Ishikawa (cell line): ENCODE measurements around the gene PDE6A.

ENCODE experiments used
- CEBPB ChIP-seq: IDR thresholded peaks from 2 replicates; pipeline ENCODE4 v1.6.1; 2012
- CREB1 ChIP-seq: IDR thresholded peaks from 2 replicates; pipeline ENCODE4 v1.6.1; 2012; ENCODE audit warnings: low read depth
- EGR1 ChIP-seq: IDR thresholded peaks from 2 replicates; pipeline ENCODE4 v1.6.1; 2012
- EP300 ChIP-seq: IDR thresholded peaks from 2 replicates; pipeline ENCODE4 v1.6.1; 2012; ENCODE audit warnings: borderline replicate concordance
- FOXM1 ChIP-seq: IDR thresholded peaks from 2 replicates; pipeline ENCODE4 v1.6.1; 2012; ENCODE audit warnings: low read depth, borderline replicate concordance
- MAX ChIP-seq: IDR thresholded peaks from 2 replicates; pipeline ENCODE4 v1.6.1; 2012
- NFIC ChIP-seq: IDR thresholded peaks from 2 replicates; pipeline ENCODE4 v1.6.1; 2012
- RAD21 ChIP-seq: IDR thresholded peaks from 2 replicates; pipeline ENCODE4 v1.6.1; 2012; ENCODE audit warnings: low read depth
- REST ChIP-seq: IDR thresholded peaks from 2 replicates; pipeline ENCODE4 v1.6.1; 2012; ENCODE audit warnings: low read depth, mild to moderate bottlenecking
- TAF1 ChIP-seq: IDR thresholded peaks from 2 replicates; pipeline ENCODE4 v1.6.1; 2012; ENCODE audit warnings: low read depth, mild to moderate bottlenecking
- TCF12 ChIP-seq: IDR thresholded peaks from 2 replicates; pipeline ENCODE4 v1.6.1; 2012; ENCODE audit warnings: low read depth
- TEAD4 ChIP-seq: IDR thresholded peaks from 2 replicates; pipeline ENCODE4 v1.6.1; 2012
- USF1 ChIP-seq: IDR thresholded peaks from 2 replicates; pipeline ENCODE4 v1.6.1; 2012
- YY1 ChIP-seq: IDR thresholded peaks from 2 replicates; pipeline ENCODE4 v1.6.1; 2012; ENCODE audit warnings: low read depth
- ZBTB7A ChIP-seq: IDR thresholded peaks from 2 replicates; pipeline ENCODE4 v1.6.1; 2012; ENCODE audit warnings: low read depth

PDE6A gene

GRCh38 chr5:149930749-149931574 lies 13.6 kb downstream of the PDE6A start:
- TF ChIP-seq EGR1 = no peak
- no peak for TF ChIP-seq CEBPB
- TF ChIP-seq NFIC = no peak
- TF ChIP-seq RAD21 = no peak
- TF ChIP-seq ZBTB7A = no peak
- no peak for TF ChIP-seq USF1
- no peak for TF ChIP-seq CREB1
- TF ChIP-seq TAF1 = no peak
- TF ChIP-seq FOXM1 = no peak
- no peak for TF ChIP-seq TEAD4
- no peak for TF ChIP-seq YY1
- no peak for TF ChIP-seq TCF12
- TF ChIP-seq EP300 = no peak

- TF ChIP-seq FOXM1 (no peak), TCF12 (no peak), RAD21 (no peak), EGR1 (no peak), NFIC (no peak), EP300 (no peak), MAX (no peak), CREB1 (no peak)
Observed at GRCh38 chr5:149930043-149930748, 14.4 kb downstream of the PDE6A start.

- TF ChIP-seq TEAD4 (no peak), ZBTB7A (no peak), EGR1 (no peak), TAF1 (no peak), RAD21 (no peak), YY1 (no peak), CREB1 (no peak), MAX (no peak), NFIC (no peak), EP300 (no peak), REST (no peak), CEBPB (no peak), USF1 (no peak), TCF12 (no peak), FOXM1 (no peak)
Observed at GRCh38 chr5:149924486-149924885, 20.1 kb downstream of the PDE6A start.

- no peak for TF ChIP-seq FOXM1
- TF ChIP-seq ZBTB7A = no peak
- no peak for TF ChIP-seq NFIC
- no peak for TF ChIP-seq MAX
- TF ChIP-seq CREB1 = no peak
- TF ChIP-seq RAD21 = no peak
- TF ChIP-seq EGR1 = no peak
- no peak for TF ChIP-seq REST
- TF ChIP-seq USF1 = no peak
- TF ChIP-seq TEAD4 = no peak
- no peak for TF ChIP-seq EP300
- no peak for TF ChIP-seq TCF12
- TF ChIP-seq CEBPB = no peak
- no peak for TF ChIP-seq TAF1
- TF ChIP-seq YY1 = no peak
Observed at GRCh38 chr5:149922950-149923349, 21.6 kb downstream of the PDE6A start.
